Keratinocyte (primary cell): ENCODE data around the gene LPAR3.

Experiments
- EZH2 ChIP-seq: IDR thresholded peaks from one replicate; pipeline ENCODE4 v1.6.1; 2012; ENCODE audit warnings: inconsistent platforms, mild to moderate bottlenecking, low read length, moderate library complexity
- TF ChIP-seq, protein P1 (sequence below), 3 experiments: IDR thresholded peaks in 1 of 3; conservative IDR thresholded peaks in 1 of 3; optimal IDR thresholded peaks in 1 of 3; 2 replicates in 2 of 3; 3 replicates in 1 of 3; pipeline versions ENCODE3 to v1.5.1; 2011; ENCODE audit warnings: low read length in 3 of 3, mild to moderate bottlenecking in 3 of 3, moderate library complexity in 2 of 3, control low read depth in 1 of 3, inconsistent platforms in 1 of 3; ENCODE audit not compliant: insufficient read depth in 2 of 3; ENCODE audit errors: extremely low read depth in 1 of 3

DNA sequence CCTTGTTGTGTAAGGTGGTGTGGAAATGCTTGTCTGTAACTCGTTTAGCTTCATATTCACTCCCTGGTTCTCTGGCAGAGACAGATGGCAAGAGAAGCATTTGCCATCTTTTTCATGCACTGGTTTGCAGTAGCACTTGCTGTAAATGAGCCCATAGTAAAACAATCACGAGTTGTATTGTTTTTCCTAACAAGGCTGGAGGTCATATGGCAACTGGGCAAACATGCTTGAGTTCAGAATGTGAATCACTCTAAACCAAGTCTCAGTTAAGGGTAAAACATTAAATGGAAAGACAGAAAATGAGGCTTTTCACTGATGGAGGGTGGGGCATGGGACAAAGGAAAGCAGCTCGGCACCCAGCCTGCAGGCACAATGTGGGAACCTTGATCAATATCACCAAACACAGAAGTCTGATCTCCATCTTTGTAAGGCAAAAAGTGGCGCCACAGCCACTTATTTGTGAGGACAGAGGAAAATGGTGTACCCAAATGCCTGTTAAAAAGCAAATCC is 26.5 kb upstream of the LPAR3 start:
- TF ChIP-seq, protein P1, sequence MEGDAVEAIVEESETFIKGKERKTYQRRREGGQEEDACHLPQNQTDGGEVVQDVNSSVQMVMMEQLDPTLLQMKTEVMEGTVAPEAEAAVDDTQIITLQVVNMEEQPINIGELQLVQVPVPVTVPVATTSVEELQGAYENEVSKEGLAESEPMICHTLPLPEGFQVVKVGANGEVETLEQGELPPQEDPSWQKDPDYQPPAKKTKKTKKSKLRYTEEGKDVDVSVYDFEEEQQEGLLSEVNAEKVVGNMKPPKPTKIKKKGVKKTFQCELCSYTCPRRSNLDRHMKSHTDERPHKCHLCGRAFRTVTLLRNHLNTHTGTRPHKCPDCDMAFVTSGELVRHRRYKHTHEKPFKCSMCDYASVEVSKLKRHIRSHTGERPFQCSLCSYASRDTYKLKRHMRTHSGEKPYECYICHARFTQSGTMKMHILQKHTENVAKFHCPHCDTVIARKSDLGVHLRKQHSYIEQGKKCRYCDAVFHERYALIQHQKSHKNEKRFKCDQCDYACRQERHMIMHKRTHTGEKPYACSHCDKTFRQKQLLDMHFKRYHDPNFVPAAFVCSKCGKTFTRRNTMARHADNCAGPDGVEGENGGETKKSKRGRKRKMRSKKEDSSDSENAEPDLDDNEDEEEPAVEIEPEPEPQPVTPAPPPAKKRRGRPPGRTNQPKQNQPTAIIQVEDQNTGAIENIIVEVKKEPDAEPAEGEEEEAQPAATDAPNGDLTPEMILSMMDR (optimal IDR thresholded peaks at IDR 0.05 in 1 of 3, IDR thresholded peaks at IDR 0.05 in 1 of 3, conservative IDR thresholded peaks at IDR 0.05 in 1 of 3; ENCODE audit: extremely low read depth in 1 of 3, insufficient read depth in 2 of 3, low read length in 3 of 3), result no peak
- TF ChIP-seq EZH2, result no peak
